ENCODE data around the gene MACF1. TPM values are rescaled to one million over a fixed set of nuclear protein-coding genes. Genes with fewer than 3 reads are reported as not detected.

The MACF1 gene
- total RNA-seq, 1 experiment from 2014 or later: 104 TPM

- POLR2A ChIA-PET: no interaction called here
- Mint-ChIP-seq H3K27me3 (ENCODE audit: insufficient read depth, unreplicated experiment) (no peaks in the 10 kb centered on the region), H3K9me3 (ENCODE audit: unreplicated experiment) (no peaks in the 10 kb centered on the region), H3K27ac (ENCODE audit: unreplicated experiment) (no peak overlapping the region), H3K4me3 (ENCODE audit: unreplicated experiment) (no peak overlapping the region), H3K36me3 (ENCODE audit: insufficient read depth, unreplicated experiment) (peaks cover 30% of the 10 kb centered on the region), H3K4me1 (ENCODE audit: low read depth, unreplicated experiment) (no peaks in the 10 kb centered on the region)
- no peaks in the 10 kb centered on the region for H3K36me3 ChIP-seq (ENCODE audit: control insufficient read depth, insufficient read depth, low read length)
- intact Hi-C loops (cut with micrococcal nuclease; ENCODE audit: unreplicated experiment): no loop called here
- TF ChIP-seq CTCF (IDR thresholded peaks at IDR 0.05; ENCODE audit: insufficient read depth in 1 of 2, low read depth in 1 of 2, low read length in 1 of 2, severe bottlenecking in 1 of 2, unreplicated experiment in 1 of 2): no peak
- no peaks in the 10 kb centered on the region for H3K9me3 ChIP-seq
- no peak overlapping the region for H3K4me3 ChIP-seq (ENCODE audit: low read depth, low read length)
- CTCF ChIA-PET: no interaction called here
- DNase-seq: no peak
- H3K27me3 ChIP-seq (replicated peaks; ENCODE audit: control insufficient read depth, insufficient read depth, low read length): no peaks in the 10 kb centered on the region
- BruUV-seq (replicated peaks): no TSS peak
- H3K4me1 ChIP-seq: no peaks in the 10 kb centered on the region
Measured at GRCh38 chr1:39324888-39325287, 120.4 kb downstream of the MACF1 start.

- Mint-ChIP-seq H3K9me3 (ENCODE audit: unreplicated experiment) (no peaks in the 10 kb centered on the region), H3K27me3 (ENCODE audit: insufficient read depth, unreplicated experiment) (no peaks in the 10 kb centered on the region), H3K27ac (ENCODE audit: unreplicated experiment) (no peak overlapping the region), H3K4me1 (ENCODE audit: low read depth, unreplicated experiment) (no peaks in the 10 kb centered on the region), H3K4me3 (ENCODE audit: unreplicated experiment) (no peak overlapping the region), H3K36me3 (ENCODE audit: insufficient read depth, unreplicated experiment) (peaks cover 29% of the 10 kb centered on the region)
- POLR2A ChIA-PET: interaction anchor here (0.6 kb wide), 1 partner anchor 10 kb away, joined by 4 read pairs; no protein-coding TSS in a partner anchor
- intact Hi-C loops (cut with micrococcal nuclease; ENCODE audit: unreplicated experiment): no loop called here
- DNase-seq: no peak
- Histone ChIP-seq H3K36me3 (ENCODE audit: control insufficient read depth, insufficient read depth, low read length) (no peaks in the 10 kb centered on the region), H3K4me1 (no peaks in the 10 kb centered on the region), H3K4me3 (ENCODE audit: low read depth, low read length) (no peak overlapping the region), H3K9me3 (no peaks in the 10 kb centered on the region), H3K27me3 (replicated peaks; ENCODE audit: control insufficient read depth, insufficient read depth, low read length) (no peaks in the 10 kb centered on the region)
- BruUV-seq (replicated peaks): no TSS peak
- CTCF ChIA-PET: no interaction called here
- no peak for TF ChIP-seq CTCF (IDR thresholded peaks at IDR 0.05; ENCODE audit: insufficient read depth in 1 of 2, low read depth in 1 of 2, low read length in 1 of 2, severe bottlenecking in 1 of 2, unreplicated experiment in 1 of 2)
Measured at GRCh38 chr1:39326836-39327235, 122.3 kb downstream of the MACF1 start.

- Histone ChIP-seq H3K27me3 (replicated peaks; ENCODE audit: control insufficient read depth, insufficient read depth, low read length) (no peaks in the 10 kb centered on the region), H3K4me1 (no peaks in the 10 kb centered on the region), H3K4me3 (ENCODE audit: low read depth, low read length) (no peak overlapping the region), H3K9me3 (no peaks in the 10 kb centered on the region), H3K36me3 (ENCODE audit: control insufficient read depth, insufficient read depth, low read length) (no peaks in the 10 kb centered on the region)
- ChIA-PET POLR2A (no interaction called here), CTCF (interaction anchor here (0.6 kb wide), 1 partner anchor 316 kb away, joined by 6 read pairs; no protein-coding TSS in a partner anchor)
- intact Hi-C loops (cut with micrococcal nuclease; ENCODE audit: unreplicated experiment): no loop called here
- H3K4me1 Mint-ChIP-seq (ENCODE audit: low read depth, unreplicated experiment): no peaks in the 10 kb centered on the region
- no peak for TF ChIP-seq CTCF (IDR thresholded peaks at IDR 0.05; ENCODE audit: insufficient read depth in 1 of 2, low read depth in 1 of 2, low read length in 1 of 2, severe bottlenecking in 1 of 2, unreplicated experiment in 1 of 2)
- peaks cover 29% of the 10 kb centered on the region for H3K36me3 Mint-ChIP-seq (ENCODE audit: insufficient read depth, unreplicated experiment)
- no peak for DNase-seq
- H3K27me3 Mint-ChIP-seq (ENCODE audit: insufficient read depth, unreplicated experiment): no peaks in the 10 kb centered on the region
- no peaks in the 10 kb centered on the region for H3K9me3 Mint-ChIP-seq (ENCODE audit: unreplicated experiment)
- no peak overlapping the region for H3K4me3 Mint-ChIP-seq (ENCODE audit: unreplicated experiment)
- BruUV-seq (replicated peaks): no TSS peak
- no peak overlapping the region for H3K27ac Mint-ChIP-seq (ENCODE audit: unreplicated experiment)
Measured at GRCh38 chr1:39328095-39328494, 123.6 kb downstream of the MACF1 start.

All from Caco-2 (cell line).